GM12801 (cell line): ENCODE measurements around the gene BCAT1.

Experiments used
- CTCF ChIP-seq: IDR thresholded peaks from one replicate; pipeline ENCODE4 v1.5.1; 2011; ENCODE audit warnings: control low read depth; ENCODE audit not compliant: insufficient read length; ENCODE audit errors: extremely low read depth

The BCAT1 gene

GRCh38 chr12:24772813-24773212, 176.1 kb downstream of the BCAT1 start:
- TF ChIP-seq CTCF: no peak

GRCh38 chr12:24770821-24771220, 178.1 kb downstream of the BCAT1 start:
- TF ChIP-seq CTCF: no peak

GRCh38 chr12:24770334-24770733, 178.6 kb downstream of the BCAT1 start:
- TF ChIP-seq CTCF: no peak

GRCh38 chr12:24769682-24770081, 179.2 kb downstream of the BCAT1 start:
- TF ChIP-seq CTCF: no peak

- no peak for TF ChIP-seq CTCF
These were observed 180.5 kb downstream of the BCAT1 start for GRCh38 chr12:24768415-24768814.

- TF ChIP-seq CTCF: no peak
These were observed 181.9 kb downstream of the BCAT1 start for GRCh38 chr12:24767016-24767415.

GRCh38 chr12:24764712-24765111, 184.2 kb downstream of the BCAT1 start:
- no peak for TF ChIP-seq CTCF
